SU-DHL-6 (cell line): Measurements from ENCODE around the gene KCTD10.

Experiments
- H2AFZ ChIP-seq: fragments of 200-600 bp; sonication (generic); 2 replicates; pipeline ENCODE4 v1.6.1; 2014; ENCODE audit warnings: low read depth, mild to moderate bottlenecking, moderate library complexity, mixed read lengths, antibody characterized with exemption, low read length; ENCODE audit not compliant: severe bottlenecking
- H3F3A ChIP-seq: fragments of 200-600 bp; shearing (Covaris generic); 2 replicates; pipeline ENCODE4 v1.6.0; 2016; ENCODE audit warnings: antibody characterized with exemption, mild to moderate bottlenecking; ENCODE audit not compliant: insufficient read depth
- H3K27ac ChIP-seq: fragments of 200-600 bp; sonication (generic); 2 replicates; pipeline ENCODE4 v1.5.1; 2016; ENCODE audit warnings: low read depth, mild to moderate bottlenecking, low read length, moderate library complexity, mixed read lengths
- H3K27me3 ChIP-seq: fragments of 200-600 bp; sonication (generic), shearing (Covaris generic); 2 replicates; pipeline ENCODE4 v1.6.0; 2014; ENCODE audit warnings: mild to moderate bottlenecking, low read length
- H3K36me3 ChIP-seq: fragments of 200-600 bp; sonication (generic); 2 replicates; pipeline ENCODE4 v1.6.1; 2014; ENCODE audit warnings: mild to moderate bottlenecking, low read length, mixed read lengths
- H3K4me2 ChIP-seq: fragments of 300-600, 200-600 bp; shearing (Covaris generic), sonication (generic); 2 replicates; pipeline ENCODE4 v1.6.0; 2014; ENCODE audit warnings: low read length, low read depth, mild to moderate bottlenecking; ENCODE audit not compliant: poor library complexity, severe bottlenecking
- H3K4me3 ChIP-seq: fragments of 200-600 bp; sonication (generic); 2 replicates; pipeline ENCODE4 v1.5.1; 2014; ENCODE audit warnings: antibody characterized with exemption, low read length, mild to moderate bottlenecking, mixed read lengths; ENCODE audit not compliant: insufficient read depth, poor library complexity, severe bottlenecking
- H3K79me2 ChIP-seq: fragments of 200-600 bp; sonication (generic); 2 replicates; pipeline ENCODE4 v1.6.1; 2014; ENCODE audit warnings: mild to moderate bottlenecking, low read length, moderate library complexity; ENCODE audit not compliant: insufficient read depth
- H3K9ac ChIP-seq: fragments of 200-600 bp; sonication (generic); 2 replicates; pipeline ENCODE4 v1.7.0; 2014; ENCODE audit warnings: mild to moderate bottlenecking, low read length
- H3K9me2 ChIP-seq: fragments of 200-600 bp; sonication (generic); replicated peaks from 2 replicates; pipeline ENCODE4 v1.6.1; 2014; ENCODE audit warnings: low read length; ENCODE audit not compliant: insufficient read depth
- H3K9me3 ChIP-seq: fragments of 200-600 bp; sonication (generic); 2 replicates; pipeline ENCODE4 v1.6.1; 2014; ENCODE audit warnings: low read length, mixed read lengths; ENCODE audit not compliant: insufficient read depth
- H4K20me1 ChIP-seq: fragments of 200-600 bp; sonication (generic); 2 replicates; pipeline ENCODE4 v1.6.1; 2014; ENCODE audit warnings: low read depth, mild to moderate bottlenecking, antibody characterized with exemption, low read length, moderate library complexity, mixed read lengths
- CTCF ChIP-seq: fragments of 200-600 bp; sonication (generic); IDR thresholded peaks from one replicate; pipeline ENCODE4 v1.5.1; 2017; ENCODE audit warnings: antibody characterized with exemption, mild to moderate bottlenecking, low read length, moderate library complexity; ENCODE audit not compliant: insufficient read depth, poor library complexity, severe bottlenecking
- EZH2phosphoT487 ChIP-seq: fragments of 200-600 bp; sonication (generic), shearing (Covaris generic); conservative IDR thresholded peaks from 2 replicates; pipeline ENCODE4 v1.6.1; 2018; ENCODE audit warnings: mild to moderate bottlenecking, antibody characterized with exemption, low read length, moderate library complexity, mixed read lengths

KCTD10 gene

GRCh38 chr12:109447482-109447881 lies 29.6 kb downstream of the KCTD10 start:
- Histone ChIP-seq H2AFZ (no peak overlapping the region), H3K4me2 (no peak overlapping the region), H3K27ac (no peak overlapping the region), H3K9ac (no peak overlapping the region), H3K9me3 (no peaks in the 10 kb centered on the region), H3K9me2 (no peaks in the 10 kb centered on the region), H3K79me2 (no peaks in the 10 kb centered on the region), H3F3A (no peaks in the 10 kb centered on the region), H3K27me3 (no peaks in the 10 kb centered on the region), H3K36me3 (no peaks in the 10 kb centered on the region), H3K4me3 (no peak overlapping the region), H4K20me1 (no peaks in the 10 kb centered on the region)
- TF ChIP-seq CTCF: no peak
- no peak for TF ChIP-seq EZH2phosphoT487

GRCh38 chr12:109446869-109447268 lies 30.2 kb downstream of the KCTD10 start:
- Histone ChIP-seq H4K20me1 (no peaks in the 10 kb centered on the region), H2AFZ (no peak overlapping the region), H3F3A (no peaks in the 10 kb centered on the region), H3K4me2 (no peak overlapping the region), H3K9me3 (no peaks in the 10 kb centered on the region), H3K36me3 (no peaks in the 10 kb centered on the region), H3K27ac (no peak overlapping the region), H3K79me2 (no peaks in the 10 kb centered on the region), H3K4me3 (no peak overlapping the region), H3K27me3 (no peaks in the 10 kb centered on the region), H3K9me2 (no peaks in the 10 kb centered on the region), H3K9ac (no peak overlapping the region)
- TF ChIP-seq CTCF (no peak), EZH2phosphoT487 (no peak)

- Histone ChIP-seq H3K27ac (no peak overlapping the region), H3K9ac (no peak overlapping the region), H3K4me2 (no peak overlapping the region), H3K9me2 (no peaks in the 10 kb centered on the region), H4K20me1 (no peaks in the 10 kb centered on the region), H3K27me3 (no peaks in the 10 kb centered on the region), H3K9me3 (no peaks in the 10 kb centered on the region), H3K36me3 (no peaks in the 10 kb centered on the region), H2AFZ (no peak overlapping the region), H3K79me2 (no peaks in the 10 kb centered on the region), H3K4me3 (no peak overlapping the region), H3F3A (no peaks in the 10 kb centered on the region)
- TF ChIP-seq CTCF: no peak
- TF ChIP-seq EZH2phosphoT487: no peak
Measured at GRCh38 chr12:109445191-109445609, 31.9 kb downstream of the KCTD10 start.

- Histone ChIP-seq H3K27me3 (no peaks in the 10 kb centered on the region), H2AFZ (no peak overlapping the region), H3K27ac (no peak overlapping the region), H3F3A (no peaks in the 10 kb centered on the region), H3K4me3 (no peak overlapping the region), H3K9ac (no peak overlapping the region), H3K36me3 (no peaks in the 10 kb centered on the region), H3K9me3 (no peaks in the 10 kb centered on the region), H3K79me2 (no peaks in the 10 kb centered on the region), H4K20me1 (no peaks in the 10 kb centered on the region), H3K9me2 (no peaks in the 10 kb centered on the region), H3K4me2 (no peak overlapping the region)
- TF ChIP-seq EZH2phosphoT487 (no peak), CTCF (no peak)
Measured at GRCh38 chr12:109444259-109444658, 32.8 kb downstream of the KCTD10 start.
